HG02938 (cell line): ENCODE measurements around the gene REC8.

ENCODE experiments used
- ATAC-seq: cut with Tn5 transposase; IDR thresholded peaks from one replicate; pipeline ENCODE4 v1.9.1; 2021; ENCODE audit warnings: mild to moderate bottlenecking, moderate library complexity; ENCODE audit not compliant: unreplicated experiment

Gene REC8

DNA sequence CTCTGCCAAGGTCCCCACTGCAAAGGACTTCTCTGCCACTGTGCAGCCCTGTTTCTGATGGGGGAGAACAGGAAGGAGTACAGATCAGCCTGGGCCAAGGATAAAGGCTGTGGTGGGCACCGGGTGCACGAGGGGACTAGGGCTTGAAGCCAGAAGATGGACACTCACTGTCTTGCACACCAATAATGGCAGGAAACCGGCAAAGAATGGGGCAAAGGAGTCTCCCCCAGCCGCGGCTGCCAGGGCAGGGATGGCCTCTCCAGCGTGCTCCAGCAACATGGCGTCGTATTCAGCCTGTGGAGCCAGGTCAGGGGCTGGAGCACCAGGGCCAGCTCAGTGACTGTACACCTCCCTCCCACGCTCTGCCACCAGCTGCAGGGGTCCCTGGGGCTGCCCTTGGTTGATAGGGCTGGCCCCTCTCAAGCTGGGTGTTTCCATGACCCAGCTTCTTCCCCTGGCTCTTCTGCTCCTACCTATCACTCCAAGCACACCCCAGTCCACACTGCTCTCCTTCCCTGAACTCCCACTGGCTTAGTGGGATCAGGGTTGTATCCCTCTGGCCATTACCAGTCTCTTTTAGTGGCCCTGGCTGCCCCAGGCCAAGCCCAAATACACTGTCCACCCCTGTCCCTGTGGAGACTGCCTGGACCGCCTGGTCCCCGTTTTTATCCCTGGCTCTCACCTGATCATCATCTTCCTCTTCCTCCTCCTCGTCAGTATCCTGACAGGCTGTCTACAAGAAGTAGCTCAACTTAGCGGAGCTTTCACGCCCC lies 10.4 kb downstream of the REC8 start:
- no peak for ATAC-seq

DNA sequence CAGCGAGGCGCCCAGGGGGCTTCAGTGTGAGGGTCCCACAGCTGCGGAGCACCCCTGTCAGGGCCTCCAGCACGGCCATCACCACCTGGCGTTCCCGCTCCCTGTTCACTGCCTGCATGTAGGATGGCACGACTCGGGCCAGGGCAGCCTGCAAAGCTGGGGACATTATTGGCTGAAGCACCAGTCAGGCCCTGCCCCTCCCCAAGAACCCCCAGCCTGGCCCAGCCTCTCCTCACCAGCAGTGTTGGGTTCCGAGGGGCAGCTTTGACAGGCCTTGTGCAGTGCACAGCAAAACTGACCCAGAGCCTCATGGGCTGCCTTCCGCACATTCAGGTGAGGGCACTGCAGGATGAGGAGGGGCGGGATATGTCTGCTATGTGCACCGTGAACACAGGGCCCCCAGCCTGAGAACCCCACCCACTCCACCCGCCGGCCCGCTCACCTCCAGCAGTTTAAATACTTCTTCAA lies 11.2 kb downstream of the REC8 start:
- ATAC-seq = no peak

DNA sequence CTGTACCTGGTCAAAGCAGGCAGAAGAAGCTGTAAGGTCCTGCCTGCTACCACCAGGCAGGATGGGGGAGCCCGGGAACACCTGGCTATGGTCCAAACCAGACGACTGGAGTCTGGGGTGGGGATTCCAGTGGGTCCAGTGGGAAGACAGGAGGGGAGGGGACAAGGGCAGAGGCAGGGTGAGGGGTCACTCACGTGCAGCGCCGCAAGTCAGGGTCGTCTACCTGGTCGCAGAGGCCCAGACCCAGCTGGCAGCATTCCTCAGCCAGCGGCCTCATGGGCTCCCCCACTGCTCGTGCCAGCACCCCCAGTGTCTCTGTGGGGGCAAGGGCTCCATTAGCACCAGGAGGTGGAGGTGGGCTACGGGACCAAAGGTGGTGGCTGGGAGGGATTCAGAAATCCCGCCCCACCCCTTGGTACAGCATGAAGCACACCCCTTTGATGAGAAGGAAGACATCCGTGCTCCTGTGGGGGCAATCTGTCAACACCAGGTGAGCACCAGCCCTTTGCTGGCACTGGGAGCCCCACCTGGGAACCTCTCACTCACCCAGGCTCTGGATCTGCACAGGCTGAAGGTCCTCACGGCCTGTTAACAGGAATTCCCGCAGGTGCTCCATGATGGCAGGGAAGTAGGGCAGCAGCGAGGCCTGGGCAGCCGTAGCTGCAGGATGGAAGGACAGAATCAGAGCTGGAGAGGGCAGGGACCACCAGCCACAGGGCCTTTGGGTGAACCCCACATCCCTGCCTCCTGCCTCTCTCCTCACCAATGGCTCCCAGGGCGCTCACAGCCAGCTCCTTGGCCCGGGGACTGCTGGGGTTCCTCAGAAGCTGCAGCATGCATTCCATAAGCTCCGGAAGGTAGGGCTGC lies 12.5 kb downstream of the REC8 start:
- ATAC-seq = no peak

DNA sequence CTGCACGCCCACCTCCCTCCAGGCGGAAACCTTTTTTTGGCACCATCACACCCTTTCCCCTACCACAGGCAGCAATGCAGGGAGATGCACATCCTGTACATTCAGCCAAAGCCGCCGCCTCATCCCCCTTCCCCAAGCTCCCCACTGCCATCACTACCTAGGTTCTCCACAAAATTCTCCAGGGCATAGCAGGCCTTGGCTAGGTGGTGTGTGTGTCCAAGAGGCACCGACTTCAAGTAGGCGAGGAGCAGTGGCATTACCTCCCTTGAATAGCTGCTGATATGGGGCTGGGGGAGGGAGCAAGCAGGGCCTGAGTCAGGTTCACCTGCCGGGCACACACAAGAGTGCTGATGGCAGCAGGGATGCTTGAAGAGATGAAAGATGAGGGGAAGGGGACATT lies 13.1 kb downstream of the REC8 start:
- ATAC-seq = no peak

DNA sequence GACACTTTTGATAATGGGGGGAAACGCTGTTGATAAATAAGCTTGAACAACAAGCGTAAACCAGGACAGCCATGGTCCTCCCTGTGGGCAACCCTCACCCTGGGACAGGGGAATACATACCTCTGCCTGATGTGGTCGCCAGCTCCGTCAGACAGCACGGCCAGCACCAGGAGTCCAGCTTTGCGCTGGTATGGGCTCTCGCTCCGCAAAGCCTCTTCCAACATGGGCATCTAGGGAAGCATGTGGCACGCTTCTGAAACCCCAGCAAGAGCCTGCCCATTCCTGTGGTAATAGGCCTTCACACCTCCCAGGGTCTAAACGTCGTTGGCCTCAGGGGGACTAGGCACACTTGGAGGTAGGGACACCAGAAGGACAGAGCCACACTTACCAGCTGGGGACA lies 13.9 kb downstream of the REC8 start:
- ATAC-seq = no peak

DNA sequence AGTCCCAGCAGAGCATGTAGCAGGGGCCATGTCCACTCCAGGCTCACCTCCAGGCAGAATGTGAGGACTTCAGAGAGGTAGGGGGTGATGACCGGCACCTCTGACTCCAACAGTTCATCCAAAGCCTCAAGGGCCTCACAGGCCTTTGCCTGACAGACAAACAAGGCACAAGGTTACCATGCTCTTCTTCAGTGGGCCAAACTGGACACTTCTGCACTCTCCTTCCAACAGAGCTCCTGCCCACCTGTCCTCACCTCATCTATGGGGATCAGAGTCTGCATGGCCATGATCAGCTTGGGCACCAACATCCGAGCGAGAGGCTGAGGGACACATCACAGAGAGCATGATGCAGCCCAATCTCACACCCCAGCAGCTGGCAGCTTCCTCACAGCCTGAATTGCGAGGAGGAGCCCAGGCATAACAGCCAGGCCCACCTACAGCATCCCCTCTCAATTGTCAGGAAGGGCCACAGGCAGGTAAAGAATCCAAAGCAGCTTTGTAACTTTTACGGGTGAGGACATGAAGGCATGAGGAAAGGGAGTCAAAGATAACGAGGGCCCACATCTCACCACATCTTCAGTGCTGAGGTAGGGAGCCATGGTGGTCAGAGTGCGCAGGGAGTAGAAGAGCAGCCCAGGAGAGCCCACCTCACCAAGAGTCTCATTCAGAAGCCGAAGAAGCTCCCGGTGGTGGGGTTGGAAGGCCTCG lies 15.1 kb downstream of the REC8 start:
- no peak for ATAC-seq

DNA sequence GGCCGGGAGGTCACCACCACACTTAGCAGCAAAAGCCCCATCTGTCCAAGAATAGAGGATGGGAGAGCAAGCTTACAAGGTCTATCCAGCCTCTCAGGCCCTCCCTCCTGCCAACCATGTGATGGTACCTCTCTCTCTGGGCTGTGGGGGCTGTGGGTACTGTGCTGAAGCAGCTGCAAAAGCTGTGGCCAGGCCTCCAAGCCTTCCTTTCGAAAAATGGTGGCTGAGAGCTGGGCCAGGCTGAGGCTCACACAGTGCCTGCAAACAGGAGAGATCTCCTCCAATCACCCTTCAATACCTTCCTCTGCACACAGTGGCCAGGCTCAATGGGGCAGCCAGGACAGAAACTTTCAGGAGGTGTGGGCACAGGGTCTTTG lies 15.6 kb downstream of the REC8 start:
- no peak for ATAC-seq

DNA sequence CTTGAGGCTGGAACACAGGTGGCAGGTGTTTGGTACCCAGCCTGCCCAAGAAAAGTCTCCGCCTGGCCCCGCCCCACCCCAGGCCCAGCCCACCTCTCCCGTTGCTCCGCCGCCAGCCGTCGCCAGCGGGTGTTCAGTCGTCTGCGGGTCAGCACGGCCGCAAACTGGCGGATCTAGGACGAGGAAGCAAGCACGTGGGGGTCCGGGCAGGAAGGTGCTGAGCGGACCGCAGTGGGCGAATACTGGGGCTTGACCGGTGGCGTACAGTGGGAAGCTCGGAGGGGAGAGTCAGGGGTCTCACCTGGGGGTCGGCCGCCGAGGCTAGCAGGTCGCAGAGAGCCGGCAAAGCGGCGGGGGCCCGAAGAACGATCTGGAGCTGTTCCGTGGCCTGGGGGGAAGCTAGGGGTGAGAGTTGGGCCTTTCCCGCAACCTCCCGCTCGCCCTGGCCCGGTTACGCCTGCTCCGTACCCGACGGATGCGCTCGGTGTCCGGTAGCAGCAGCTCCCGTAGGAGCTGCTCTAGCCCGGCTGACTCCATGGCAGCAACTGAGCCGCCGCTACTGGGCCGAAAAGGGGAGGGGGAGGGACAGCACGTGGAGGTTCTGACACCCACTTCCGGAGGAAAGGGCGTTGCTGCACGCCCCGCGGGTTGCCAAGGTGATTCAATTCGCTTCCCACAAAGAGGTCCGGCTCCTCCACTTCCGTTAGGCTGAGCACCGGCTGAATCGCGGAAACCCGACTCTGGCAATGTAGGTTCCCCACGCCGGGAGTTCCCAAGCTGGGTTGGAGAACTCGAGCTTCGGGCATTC lies 16.6 kb downstream of the REC8 start, which contains the start of gene IPO4:
IPO4 (minus strand) TSS at position 566 of the 808 bp plus-strand sequence; CDS start at position 537, 29 bp downstream.
- ATAC-seq = peak; percentile 86

DNA sequence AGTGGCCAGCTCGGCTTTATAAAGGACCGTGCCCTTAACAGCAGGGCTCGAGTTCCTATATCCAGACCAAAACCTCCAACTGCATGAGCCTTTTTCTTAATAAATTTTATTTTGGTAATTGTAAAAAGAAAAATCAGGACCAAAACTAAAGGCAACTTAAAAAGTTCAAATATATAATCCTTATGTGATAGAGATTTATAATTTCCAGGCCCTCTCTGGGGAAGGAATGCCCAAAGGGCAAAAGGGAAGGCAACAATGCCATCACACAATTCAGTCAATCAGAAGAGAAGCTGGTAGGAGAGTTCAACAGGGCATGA lies 17.1 kb downstream of the REC8 start:
- ATAC-seq = no peak

DNA sequence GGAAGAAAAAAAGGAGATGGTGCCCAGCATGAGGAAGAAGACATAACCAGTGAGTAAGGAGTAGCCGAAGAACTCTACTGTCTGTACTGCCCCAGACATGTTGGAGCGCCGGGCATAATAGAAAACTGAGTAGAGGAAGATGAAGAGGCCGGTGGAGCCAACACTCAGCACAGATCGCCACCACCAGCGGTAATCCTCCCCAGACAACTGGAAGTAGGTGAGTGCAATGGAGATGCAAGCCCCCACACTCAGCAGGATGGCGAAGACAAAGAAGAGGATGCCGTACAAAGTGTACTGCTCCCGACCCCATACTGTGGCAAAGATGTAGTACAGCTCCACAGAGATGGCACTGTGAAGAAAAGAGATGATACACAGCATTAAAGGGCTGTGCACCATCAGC lies 17.6 kb downstream of the REC8 start:
- no peak for ATAC-seq

DNA sequence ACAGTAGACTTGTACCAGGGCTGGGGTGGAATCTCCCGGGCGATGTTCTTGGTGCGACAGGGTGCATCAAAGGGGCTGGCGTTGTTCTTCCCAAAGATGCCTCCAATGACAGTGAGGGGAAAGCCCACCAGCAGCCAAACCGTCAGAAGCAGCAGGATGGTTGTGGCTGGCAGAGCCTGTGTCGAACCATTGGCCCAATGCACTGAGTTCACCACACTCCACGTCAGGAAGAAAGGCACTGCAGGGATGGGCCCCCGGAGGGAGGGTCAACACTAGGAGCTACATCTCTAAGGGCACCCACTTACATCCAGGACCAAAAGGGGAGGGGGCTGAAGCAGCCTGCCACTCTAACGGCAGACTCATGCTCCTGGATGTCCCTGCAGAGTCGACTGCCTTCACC lies 18.5 kb downstream of the REC8 start:
- no peak for ATAC-seq

DNA sequence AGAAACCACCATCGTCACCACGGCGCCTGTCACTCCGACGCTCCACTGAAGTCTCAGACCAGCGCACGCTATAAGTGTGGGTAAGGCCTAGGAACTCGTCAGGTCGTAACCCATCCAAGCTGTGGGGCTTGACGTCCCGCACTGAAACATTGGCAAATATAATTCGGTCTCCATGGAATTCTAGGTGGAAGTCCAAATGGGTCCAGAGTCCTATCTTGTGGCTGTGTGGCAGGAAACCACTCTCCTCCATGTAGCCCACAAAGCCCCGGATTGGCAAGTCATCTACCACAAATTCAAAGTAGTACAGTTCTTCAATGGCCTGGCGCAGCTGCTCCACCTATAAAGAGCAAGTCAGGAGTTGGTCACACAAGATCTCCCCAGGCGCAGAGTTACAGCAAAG lies 21.1 kb downstream of the REC8 start:
- no peak for ATAC-seq

DNA sequence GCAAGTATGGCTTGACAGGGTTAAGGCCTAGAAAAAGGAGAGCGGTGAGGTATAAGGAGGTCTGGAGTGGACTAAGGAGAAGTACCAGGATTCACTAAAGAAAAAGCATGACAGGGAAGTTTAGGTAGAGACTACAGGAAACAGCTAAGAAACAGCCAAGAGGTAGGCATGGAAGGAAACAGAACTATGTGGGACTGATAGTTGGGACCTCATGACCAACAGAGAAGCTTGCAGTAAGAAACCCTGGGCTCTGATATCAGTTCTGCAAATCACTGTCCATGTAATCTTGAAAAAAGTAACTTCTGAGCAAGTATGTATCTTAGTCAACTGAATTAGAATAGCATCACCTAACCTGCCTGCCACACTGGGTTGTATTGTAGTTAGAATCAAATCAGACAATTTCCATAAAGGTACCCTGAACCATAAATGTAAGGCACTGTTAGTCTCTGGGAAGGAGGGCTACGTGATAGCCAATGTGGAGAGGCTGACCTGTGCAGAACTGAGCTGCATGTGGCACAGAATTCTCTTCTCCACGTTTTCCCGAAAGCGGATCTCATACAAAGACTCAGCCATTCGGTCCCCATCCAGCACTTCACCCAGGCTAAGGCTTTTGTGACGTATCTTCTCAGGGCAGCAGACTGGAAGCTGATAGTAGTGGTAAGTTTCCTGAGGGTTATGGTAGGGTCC lies 22.4 kb downstream of the REC8 start:
- no peak for ATAC-seq

DNA sequence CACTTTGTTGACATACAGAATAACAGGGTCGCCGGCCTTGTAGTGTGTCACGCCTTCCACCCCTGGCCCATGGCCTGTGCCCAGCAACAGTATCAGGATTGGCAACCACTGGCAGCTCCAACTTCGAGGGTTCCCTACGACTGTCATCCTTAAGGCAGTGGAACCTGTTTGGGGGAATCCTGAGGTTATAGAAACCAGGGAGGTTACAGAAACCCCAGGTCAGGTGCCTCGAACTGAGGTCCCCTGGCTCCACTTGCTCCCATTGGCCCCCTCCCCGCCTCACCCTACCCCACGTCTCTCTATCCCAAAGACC lies 22.9 kb downstream of the REC8 start:
- no peak for ATAC-seq

DNA sequence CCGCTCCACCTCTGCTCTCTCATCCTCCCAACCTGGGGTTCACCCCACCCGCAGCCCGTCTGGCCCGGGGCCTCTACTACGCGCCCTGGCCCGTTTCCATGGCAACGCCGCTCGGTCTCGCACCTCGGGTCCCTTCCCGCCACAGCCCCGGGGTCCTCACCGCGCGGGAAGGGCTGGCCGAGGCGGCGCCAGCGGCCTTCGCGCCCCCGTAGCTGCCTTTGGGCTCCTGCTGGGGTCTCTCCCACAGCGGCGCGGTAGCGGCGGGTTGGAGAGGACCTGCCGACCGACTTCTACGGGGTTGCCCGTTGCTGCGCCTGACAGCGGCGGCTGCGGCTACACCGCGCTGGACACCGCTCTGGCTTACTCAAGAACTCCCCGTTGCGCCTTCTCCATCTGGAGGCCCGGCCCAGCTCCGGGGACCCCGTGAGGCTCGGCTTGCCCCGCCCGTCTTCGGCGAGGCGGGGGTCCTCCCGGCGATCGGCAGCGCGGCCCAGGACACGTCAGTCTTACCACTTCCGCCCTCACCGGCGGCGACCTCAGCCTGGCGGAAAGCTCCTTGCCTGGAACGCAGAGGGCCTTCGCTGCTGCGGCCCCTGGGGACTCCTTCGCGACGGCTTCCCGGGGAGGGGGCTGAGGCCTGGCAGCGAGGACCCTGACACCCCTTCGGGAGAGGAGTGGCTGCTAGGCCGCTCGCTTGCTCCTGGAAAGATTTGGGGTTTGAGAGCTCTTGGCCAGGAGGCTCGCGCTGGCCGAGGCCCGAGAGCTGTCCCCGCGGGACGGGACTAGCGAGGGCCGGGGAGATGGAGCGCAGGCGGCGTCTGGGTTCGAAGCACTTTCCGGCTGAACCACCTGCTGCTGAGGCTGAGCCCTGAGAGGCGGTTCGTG lies 23.5 kb downstream of the REC8 start, which contains the start of gene TM9SF1:
TM9SF1 (minus strand) TSS at position 256 of the 885 bp plus-strand sequence. CDS start 422 bp downstream, outside the sequence.
- ATAC-seq = peak; percentile 79

DNA sequence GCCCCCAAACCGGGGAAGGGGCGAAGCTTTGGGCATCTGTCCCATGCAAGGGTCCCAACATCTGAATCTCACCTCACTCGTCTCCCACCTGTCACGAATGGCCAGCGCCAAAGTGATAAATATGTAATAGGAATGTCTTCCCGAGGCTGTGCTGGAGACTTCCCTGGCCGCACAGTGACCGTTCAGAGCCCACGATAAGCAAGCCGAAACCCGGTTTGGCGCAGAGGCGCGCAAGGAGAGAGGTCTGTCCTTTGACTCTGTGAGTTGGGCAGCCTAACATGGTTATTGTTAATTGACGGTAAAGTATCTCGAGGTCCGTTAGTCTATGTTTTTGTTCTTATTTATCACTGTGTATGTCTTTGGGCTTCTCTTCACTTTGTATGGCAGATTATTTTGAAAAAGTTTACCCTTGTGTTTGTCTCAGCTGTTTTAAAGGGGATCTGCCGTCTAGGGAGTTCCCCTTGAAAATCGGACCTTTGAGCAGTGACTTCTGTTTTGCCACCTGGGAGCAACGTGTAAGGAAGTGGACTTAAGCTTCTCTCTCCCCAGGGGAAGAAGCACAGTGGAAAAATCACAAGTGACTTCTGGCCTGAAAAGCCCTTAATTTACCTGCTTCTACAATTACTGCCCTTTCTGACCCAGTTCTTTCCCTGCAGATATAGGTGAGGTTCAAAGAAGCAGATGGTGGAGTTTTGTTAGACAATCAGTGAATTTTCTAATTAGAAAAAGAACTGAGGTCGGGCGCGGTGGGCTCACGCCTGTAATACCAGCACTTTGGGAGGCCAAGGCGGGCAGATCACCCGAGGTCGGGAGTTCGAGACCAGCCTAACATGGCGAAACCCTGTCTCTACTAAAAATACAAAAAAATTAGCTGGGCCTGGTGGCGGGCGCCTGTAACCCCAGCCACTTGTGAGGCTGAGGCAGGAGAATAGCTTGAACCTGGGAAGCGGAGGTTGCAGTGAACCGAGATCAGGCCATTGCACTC lies 24.5 kb downstream of the REC8 start:
- ATAC-seq = peak; percentile 29

DNA sequence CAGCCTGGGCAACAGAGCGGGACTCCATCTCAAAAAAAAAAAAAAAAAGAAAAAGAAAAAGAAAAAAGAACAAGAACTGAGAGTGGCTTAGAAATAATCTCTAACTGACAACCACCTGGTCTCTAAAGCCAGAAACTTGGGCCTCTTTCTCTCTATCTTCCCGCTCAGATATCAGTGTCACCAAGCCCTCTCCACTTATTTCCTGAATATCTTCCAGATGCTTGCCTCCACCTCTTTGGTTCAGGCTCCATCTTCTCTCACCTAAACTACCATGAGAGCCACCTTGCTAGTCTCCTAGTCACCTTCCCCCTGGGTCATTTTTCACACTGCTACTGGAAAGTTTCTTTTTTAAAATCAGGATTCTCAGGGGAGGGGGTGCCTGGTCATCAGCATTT lies 25.2 kb downstream of the REC8 start:
- no peak for ATAC-seq
